Transverse colon (tissue), 1 donor: Measurements from ENCODE around the gene FSCN2.

Experiments used
- EP300 ChIP-seq: sonication (generic); formaldehyde crosslinking; IDR thresholded peaks from one replicate; pipeline ENCODE4 v1.6.1; 2017; ENCODE audit warnings: antibody characterized with exemption, low read depth
- POLR2A ChIP-seq: fragments of 450-650 bp; IDR thresholded peaks from one replicate; pipeline ENCODE4 v1.6.1; 2016; ENCODE audit warnings: antibody characterized with exemption, mild to moderate bottlenecking, moderate library complexity

DNA sequence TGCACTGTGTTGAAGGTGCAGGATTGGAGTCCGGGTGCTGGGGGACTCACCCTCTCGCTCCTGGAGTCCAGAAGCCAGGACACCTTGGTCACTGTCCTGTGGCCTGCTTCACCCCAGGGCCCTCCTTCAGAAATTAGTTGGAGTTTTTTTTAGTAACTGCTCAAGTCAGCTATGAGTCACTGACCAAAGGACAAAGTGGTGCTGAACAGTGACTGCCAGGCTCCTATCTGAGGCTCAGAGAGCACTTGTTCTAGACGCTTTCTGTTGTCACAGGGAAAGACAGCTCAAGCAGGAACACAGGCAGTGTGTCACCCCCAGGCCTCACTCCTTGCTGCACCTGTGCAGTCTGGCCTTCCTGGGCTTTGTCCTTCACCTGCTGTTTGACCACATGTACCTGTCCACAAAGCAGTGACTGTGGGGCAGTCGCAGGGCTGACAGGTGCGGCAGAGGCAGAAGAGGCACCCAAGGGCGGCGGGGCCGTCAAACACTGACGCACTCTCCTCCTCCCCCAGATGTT lies 28.1 kb downstream of the FSCN2 start:
- TF ChIP-seq EP300 = no peak
- no peak for TF ChIP-seq POLR2A
